ENCODE results near the gene AK1. TPM values are rescaled to one million over a fixed set of nuclear protein-coding genes. Genes with fewer than 3 reads are reported as not detected.

AK1 gene
- total RNA-seq, 1 experiment from 2014 or later, result 62.1 TPM

GRCh38 chr9:127898433-127899127 is 21.1 kb upstream of the AK1 start:
- POLR2A ChIA-PET, result no interaction called here
- no peaks in the 10 kb centered on the region for H3K27me3 ChIP-seq (ENCODE audit: control insufficient read depth, insufficient read depth, low read length)
- H3K4me3 ChIP-seq (ENCODE audit: low read depth in 2 of 2, low read length in 2 of 2), result peak overlapping the region; percentile 66 to 70
- DNase-seq (ENCODE audit: low read depth, low spot score) (no peak), ATAC-seq (peak; percentile 35)
- H3K36me3 ChIP-seq (ENCODE audit: control insufficient read depth, insufficient read depth, low read length), result peaks cover 7% of the 10 kb centered on the region; the same call in 1 of the 2 replicates
- CTCF ChIA-PET, result interaction anchor here (0.6 to 1.0 kb wide), 2 partner anchors 16 to 58 kb away, joined by 3 read pairs; no protein-coding TSS in a partner anchor
- in situ Hi-C loops (cut with HindIII; ENCODE audit: low pct_unique_long_range_greater_than_20kb, low sequenced_read_pairs), result no loop called here
- peaks cover 16% of the 10 kb centered on the region for H3K4me1 ChIP-seq (ENCODE audit: control insufficient read depth, insufficient read depth, low read length)
- TF ChIP-seq, protein P1, sequence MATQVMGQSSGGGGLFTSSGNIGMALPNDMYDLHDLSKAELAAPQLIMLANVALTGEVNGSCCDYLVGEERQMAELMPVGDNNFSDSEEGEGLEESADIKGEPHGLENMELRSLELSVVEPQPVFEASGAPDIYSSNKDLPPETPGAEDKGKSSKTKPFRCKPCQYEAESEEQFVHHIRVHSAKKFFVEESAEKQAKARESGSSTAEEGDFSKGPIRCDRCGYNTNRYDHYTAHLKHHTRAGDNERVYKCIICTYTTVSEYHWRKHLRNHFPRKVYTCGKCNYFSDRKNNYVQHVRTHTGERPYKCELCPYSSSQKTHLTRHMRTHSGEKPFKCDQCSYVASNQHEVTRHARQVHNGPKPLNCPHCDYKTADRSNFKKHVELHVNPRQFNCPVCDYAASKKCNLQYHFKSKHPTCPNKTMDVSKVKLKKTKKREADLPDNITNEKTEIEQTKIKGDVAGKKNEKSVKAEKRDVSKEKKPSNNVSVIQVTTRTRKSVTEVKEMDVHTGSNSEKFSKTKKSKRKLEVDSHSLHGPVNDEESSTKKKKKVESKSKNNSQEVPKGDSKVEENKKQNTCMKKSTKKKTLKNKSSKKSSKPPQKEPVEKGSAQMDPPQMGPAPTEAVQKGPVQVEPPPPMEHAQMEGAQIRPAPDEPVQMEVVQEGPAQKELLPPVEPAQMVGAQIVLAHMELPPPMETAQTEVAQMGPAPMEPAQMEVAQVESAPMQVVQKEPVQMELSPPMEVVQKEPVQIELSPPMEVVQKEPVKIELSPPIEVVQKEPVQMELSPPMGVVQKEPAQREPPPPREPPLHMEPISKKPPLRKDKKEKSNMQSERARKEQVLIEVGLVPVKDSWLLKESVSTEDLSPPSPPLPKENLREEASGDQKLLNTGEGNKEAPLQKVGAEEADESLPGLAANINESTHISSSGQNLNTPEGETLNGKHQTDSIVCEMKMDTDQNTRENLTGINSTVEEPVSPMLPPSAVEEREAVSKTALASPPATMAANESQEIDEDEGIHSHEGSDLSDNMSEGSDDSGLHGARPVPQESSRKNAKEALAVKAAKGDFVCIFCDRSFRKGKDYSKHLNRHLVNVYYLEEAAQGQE (IDR thresholded peaks at IDR 0.05; ENCODE audit: insufficient read depth in 1 of 2, low read depth in 2 of 2, low read length in 1 of 2), result no peak
- TF ChIP-seq, protein P2, sequence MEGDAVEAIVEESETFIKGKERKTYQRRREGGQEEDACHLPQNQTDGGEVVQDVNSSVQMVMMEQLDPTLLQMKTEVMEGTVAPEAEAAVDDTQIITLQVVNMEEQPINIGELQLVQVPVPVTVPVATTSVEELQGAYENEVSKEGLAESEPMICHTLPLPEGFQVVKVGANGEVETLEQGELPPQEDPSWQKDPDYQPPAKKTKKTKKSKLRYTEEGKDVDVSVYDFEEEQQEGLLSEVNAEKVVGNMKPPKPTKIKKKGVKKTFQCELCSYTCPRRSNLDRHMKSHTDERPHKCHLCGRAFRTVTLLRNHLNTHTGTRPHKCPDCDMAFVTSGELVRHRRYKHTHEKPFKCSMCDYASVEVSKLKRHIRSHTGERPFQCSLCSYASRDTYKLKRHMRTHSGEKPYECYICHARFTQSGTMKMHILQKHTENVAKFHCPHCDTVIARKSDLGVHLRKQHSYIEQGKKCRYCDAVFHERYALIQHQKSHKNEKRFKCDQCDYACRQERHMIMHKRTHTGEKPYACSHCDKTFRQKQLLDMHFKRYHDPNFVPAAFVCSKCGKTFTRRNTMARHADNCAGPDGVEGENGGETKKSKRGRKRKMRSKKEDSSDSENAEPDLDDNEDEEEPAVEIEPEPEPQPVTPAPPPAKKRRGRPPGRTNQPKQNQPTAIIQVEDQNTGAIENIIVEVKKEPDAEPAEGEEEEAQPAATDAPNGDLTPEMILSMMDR (IDR thresholded peaks at IDR 0.05), result no peak
- TF ChIP-seq POLR2AphosphoS5 (IDR thresholded peaks at IDR 0.05; ENCODE audit: low read depth, low read length) (no peak), TCF7L2 (IDR thresholded peaks at IDR 0.05; ENCODE audit: low read depth, low read length) (no peak), SIN3A (IDR thresholded peaks at IDR 0.05; ENCODE audit: borderline replicate concordance, insufficient read depth, low read depth, low read length) (no peak)
- BruUV-seq (replicated peaks), result no TSS peak
- intact Hi-C loops (cut with micrococcal nuclease; ENCODE audit: unreplicated experiment), result no loop called here
- H3K27ac ChIP-seq (ENCODE audit: low read length), result peak overlapping the region; percentile 74
- no peaks in the 10 kb centered on the region; the same call in 1 of the 2 replicates for H3K9me3 ChIP-seq (ENCODE audit: control insufficient read depth, insufficient read depth, low read depth, low read length)

GRCh38 chr9:127897193-127897692 is 19.8 kb upstream of the AK1 start:
- intact Hi-C loops (cut with micrococcal nuclease; ENCODE audit: unreplicated experiment), result no loop called here
- Histone ChIP-seq H3K4me3 (ENCODE audit: low read depth in 2 of 2, low read length in 2 of 2) (no peak overlapping the region), H3K36me3 (ENCODE audit: control insufficient read depth, insufficient read depth, low read length) (peaks cover 7% of the 10 kb centered on the region; the same call in 1 of the 2 replicates), H3K9me3 (ENCODE audit: control insufficient read depth, insufficient read depth, low read depth, low read length) (no peaks in the 10 kb centered on the region; the same call in 1 of the 2 replicates), H3K27me3 (ENCODE audit: control insufficient read depth, insufficient read depth, low read length) (no peaks in the 10 kb centered on the region), H3K4me1 (ENCODE audit: control insufficient read depth, insufficient read depth, low read length) (peaks cover 10% of the 10 kb centered on the region), H3K27ac (ENCODE audit: low read length) (no peak overlapping the region)
- no peak for TF ChIP-seq POLR2AphosphoS5 (IDR thresholded peaks at IDR 0.05; ENCODE audit: low read depth, low read length)
- TF ChIP-seq, protein P1 (IDR thresholded peaks at IDR 0.05; ENCODE audit: insufficient read depth in 1 of 2, low read depth in 2 of 2, low read length in 1 of 2), result no peak
- TF ChIP-seq, protein P2 (IDR thresholded peaks at IDR 0.05), result no peak
- TF ChIP-seq SIN3A (IDR thresholded peaks at IDR 0.05; ENCODE audit: borderline replicate concordance, insufficient read depth, low read depth, low read length), result no peak
- TF ChIP-seq TCF7L2 (IDR thresholded peaks at IDR 0.05; ENCODE audit: low read depth, low read length), result no peak
- BruUV-seq (replicated peaks), result no TSS peak
- in situ Hi-C loops (cut with HindIII; ENCODE audit: low pct_unique_long_range_greater_than_20kb, low sequenced_read_pairs), result no loop called here
- CTCF ChIA-PET, result no interaction called here
- POLR2A ChIA-PET, result no interaction called here
- DNase-seq (ENCODE audit: low read depth, low spot score) (no peak), ATAC-seq (peak; percentile 36; the same call in 1 of the 2 replicates)

Data from Panc1 (cell line).